Left renal cortex interstitium (tissue), 4 donors: ENCODE results near the gene FSD1. TPM values are rescaled to one million over a fixed set of nuclear protein-coding genes. Genes with fewer than 3 reads are reported as not detected.
"Not testable (repeated sequence)": the region's sequence is repeated elsewhere in the genome, so short reads cannot be mapped to it uniquely, and the experiment has no call there.

Source experiments
- DNase-seq, 4 donors: peaks; one replicate each; pipeline ENCODE4 v3.0.0-alpha.2; 2013; ENCODE audit warnings: low read depth in 4 of 4, low spot score in 2 of 4, missing footprints in 1 of 4
- polyA plus RNA-seq, 4 donors: library from polyadenylated mRNA; unstranded; fragments of 120-200 nt; gene quantifications; one replicate each; pipeline ENCODE4 v1.2.1, GENCODE V29; 2013; ENCODE audit not compliant: insufficient read length in 4 of 4

Gene FSD1
- 10 to 100 TPM in 1 of 4 donors, 1 to 10 TPM in 3; 3.9 to 11.4 (median 7.1) TPM for polyA plus RNA-seq

DNA sequence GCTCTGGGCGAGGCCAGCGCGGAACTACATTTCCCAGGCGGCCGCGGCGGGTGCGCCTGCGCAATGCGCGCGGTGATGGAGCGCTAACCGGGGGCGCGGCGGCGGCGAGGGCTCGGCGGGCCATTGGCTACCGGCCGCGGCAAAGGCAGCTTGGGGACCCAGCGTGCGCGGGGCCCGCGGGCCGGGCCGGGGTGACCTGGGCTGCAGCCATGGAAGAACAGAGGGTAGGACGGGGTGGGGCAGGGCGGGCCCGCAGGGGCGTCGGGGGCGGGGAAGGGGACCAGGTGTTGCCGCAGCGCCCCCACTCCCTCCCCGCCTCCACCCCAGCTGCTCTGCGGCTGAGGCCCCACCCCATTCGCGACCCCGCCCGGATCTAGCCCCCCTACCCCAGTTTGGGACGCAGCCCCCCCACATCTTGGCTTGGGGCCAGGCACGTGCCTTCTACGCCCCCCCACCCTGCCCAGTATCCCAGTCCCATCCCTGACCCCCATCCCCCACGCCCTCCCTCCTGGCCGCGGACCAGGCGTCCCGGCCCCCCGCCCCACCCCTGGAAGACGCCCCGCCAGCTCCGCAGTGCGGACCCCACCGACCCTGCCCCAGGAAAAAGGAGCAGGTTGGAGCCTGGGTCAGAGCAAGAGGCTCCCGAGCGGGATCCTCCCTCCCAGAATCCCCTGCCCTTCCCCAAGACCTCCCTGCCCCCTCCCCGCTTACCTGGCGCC is at the start of gene FSD1:
FSD1 (plus strand) TSS at position 61 of the 719 bp plus-strand sequence; CDS start at position 210, 149 bp downstream.
- DNase-seq = no peak

DNA sequence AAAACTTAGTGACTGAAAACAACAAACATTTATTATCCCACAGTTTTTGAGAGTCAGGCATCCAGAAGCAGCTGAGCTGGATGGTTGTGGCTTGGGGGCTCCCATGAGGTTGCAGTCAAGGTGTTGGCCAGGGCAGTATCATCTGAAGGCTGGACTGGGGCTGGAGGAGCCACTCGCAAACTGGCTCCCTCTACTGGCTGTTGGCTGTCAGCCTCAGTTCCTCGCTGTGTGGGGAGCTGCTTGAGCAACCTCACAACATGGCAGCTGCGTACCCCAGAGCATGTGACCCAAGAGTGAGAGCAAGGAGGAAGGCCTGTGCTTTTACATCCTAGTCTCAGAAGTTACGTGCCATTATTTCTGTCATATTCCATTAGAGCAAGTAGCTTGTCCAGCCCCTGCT is 47.8 kb upstream of the FSD1 start:
- DNase-seq = no peak

DNA sequence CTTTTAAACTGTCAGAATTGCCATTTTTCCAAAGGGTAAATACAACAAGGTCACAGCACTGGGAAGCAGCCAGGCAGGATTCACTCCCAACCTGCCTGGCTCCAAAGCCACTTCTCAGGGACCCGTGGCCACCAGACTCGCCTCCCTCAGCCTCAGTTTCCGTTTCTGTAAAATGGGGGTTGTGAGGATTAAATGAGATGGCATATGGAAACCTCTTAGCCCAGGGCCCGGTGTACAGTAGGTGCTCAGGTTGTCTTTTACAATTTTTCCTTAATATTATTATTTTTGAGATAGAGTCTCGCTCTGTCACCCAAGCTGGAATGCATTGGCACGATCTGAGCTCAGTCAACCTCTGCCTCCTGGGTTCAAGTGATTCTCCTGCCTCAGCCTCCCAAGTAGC is 47.4 kb upstream of the FSD1 start:
- DNase-seq = no peak

DNA sequence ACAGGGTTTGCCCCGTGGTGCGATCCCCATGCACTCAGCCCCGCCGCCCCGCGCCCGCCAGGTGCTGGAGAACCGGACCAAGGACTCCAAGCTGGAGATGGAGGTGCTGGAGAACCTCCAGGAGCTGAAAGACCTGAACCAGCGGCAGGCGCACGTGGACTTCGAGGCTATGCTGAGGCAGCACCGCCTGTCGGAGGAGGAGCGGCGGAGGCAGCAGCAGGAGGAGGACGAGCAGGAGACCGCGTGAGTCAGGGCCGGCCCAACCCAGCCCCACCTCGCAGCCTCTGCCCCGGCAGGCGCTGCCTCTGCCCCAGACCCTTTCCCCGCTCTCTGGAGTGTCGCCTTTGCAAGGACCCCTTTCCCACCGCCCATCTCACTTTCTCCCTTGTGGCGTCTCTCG is 46.2 kb upstream of the FSD1 start:
- DNase-seq = no peak

DNA sequence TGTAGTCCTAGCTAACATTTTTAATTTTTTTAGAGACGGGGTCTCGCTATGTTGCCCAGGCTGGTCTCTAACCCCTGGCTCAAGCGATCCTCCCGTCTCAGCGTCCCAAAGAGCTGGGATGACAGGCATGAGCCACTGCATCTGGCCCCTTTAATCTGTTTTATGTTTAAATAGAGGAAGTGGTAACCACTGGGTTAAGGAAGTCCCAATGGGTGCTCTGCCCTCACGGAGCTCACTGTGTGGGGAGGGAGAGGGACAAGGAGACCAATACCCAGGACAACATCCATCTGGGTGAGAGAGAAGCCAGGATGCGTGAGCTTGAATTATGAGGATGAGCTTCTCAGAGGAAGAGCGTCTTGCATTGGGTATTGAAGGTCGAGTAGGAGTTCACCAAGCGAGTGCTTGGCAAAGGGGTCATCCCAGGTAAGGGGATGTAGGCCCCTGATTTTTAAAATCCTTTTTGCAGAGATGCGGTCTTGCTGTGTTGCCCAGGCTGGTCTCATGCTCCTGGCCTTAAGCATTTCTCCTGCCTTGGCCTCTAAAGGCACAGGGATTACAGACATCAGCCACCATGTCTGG is 43.7 kb upstream of the FSD1 start:
- DNase-seq = no peak

DNA sequence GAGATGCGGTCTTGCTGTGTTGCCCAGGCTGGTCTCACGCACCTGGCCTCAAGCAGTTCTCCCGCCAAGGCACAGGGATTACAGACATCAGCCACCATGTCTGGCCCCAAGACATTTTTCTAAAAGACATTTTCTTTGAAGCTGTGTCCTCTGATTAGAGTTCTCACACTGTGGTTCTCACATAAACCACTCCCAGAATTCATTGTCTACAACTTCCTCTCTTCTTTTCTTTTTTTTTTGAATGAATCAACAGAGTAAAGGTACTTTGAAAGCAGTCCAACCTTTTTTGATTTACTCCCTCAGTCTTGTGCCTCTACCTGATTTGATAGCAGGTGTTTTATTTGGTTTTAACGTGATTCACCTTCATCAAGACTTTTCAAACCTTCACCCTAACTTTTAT is 39.6 kb upstream of the FSD1 start:
- DNase-seq = no peak

DNA sequence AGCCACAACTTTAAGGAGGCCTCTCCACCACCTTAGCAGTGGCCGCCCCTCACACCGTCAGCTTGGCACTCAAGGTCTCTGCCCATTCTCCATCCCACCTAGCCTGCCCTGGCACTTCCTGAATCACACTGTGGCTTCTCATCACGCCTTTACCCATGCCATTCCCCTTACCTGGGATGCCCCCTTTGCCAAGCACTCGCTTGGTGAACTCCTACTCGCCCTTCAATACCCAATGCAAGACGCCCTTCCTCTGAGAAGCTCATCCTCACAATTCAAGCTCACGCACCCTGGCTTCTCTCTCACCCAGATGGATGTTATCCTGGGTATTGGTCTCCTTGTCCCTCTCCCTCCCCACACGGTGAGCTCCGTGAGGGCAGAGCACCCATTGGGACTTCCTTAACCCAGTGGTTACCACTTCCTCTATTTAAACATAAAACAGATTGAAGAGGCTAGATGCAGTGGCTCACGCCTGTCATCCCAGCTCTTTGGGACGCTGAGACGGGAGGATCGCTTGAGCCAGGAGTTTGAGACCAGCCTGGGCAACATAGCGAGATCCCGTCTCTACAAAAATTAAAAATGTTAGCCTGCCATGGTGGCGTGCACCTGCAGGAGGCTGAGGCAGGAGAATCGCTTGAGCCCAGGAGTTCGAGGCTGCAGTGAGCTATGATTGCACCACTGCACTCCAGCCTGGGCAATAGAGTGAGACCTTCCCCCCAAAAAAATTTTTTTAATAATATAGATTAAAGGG is 38.0 kb upstream of the FSD1 start:
- DNase-seq = no peak

DNA sequence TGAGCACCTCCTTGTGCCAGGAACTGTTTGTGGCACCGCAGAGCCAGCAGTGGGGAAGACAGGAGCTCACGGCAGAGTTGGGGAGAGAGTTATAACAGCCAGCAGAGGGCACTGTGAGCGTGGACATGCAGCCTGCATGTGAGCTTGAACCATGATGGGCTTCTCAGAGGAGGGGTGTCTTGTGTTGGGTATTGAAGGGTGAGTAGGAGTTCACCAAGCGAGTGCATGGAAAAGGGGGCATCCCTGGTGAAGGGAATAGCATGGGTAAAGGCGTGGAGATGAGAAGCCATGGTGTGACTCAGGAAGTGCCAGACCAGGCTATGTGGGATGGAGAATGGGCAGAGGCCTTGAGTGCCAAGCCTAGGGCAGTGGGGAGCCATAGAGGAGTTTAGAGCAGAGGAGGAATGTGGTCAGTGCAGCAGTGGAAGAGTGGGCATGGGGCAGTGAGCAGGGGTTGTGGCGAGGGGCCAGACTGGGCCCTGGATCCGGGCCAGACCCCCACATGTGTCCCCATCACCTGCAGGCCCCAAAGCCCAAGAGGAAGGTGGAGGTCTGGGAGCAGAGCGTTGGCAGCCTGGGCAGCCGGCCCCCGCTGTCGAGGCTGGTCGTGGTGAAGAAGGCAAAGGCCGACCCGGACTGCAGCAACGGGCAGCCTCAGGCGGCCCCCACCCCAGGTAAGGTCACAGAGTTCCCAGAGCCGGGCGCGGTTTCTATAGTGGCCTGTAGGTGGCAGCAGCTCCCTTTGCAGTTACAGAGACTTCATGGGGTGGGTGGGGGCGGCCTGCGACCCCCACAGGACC is 37.1 kb upstream of the FSD1 start:
- DNase-seq = no peak

DNA sequence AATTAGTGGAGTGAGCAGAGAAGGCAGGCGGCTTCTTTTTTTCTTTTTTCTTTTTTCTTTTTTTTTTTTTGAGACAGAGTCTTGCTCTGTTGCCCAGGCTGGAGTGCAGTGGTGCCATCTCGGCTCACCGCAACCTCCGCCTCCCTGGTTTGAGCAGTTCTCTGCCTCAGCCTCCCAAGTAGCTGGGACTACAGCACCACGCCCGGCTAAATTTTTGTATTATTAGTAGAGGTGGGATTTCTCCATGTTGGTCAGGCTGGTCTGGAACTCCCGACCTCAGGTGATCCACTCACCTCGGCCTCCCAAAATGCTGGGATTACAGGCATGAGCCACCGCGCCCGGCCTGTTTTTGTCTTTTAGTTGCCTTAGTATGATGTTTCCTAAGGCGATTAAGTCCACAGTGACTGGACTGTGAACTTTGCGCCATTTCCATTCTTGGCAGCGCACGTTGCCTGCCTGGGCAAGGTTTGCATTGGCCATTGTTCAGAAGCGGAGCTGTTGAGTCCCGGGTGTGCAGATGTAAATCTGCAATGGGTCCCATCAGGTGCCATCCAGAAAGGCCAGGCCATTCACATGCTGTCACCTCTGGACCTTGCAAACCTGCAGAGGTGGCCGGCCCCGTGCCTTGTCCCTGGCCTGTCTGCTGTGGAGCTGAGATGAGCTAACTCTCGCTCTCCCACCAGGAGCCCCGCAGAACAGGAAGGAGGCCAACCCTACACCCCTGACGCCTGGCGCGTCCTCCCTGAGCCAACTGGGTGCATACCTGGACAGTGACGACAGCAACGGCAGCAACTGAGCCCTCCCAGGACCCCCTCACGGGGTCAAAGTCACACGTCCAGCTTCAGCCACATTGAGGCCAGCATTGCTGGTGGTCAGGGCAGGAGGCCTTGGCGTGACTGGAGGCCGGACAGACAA is 36.2 kb upstream of the FSD1 start:
- no peak for DNase-seq

DNA sequence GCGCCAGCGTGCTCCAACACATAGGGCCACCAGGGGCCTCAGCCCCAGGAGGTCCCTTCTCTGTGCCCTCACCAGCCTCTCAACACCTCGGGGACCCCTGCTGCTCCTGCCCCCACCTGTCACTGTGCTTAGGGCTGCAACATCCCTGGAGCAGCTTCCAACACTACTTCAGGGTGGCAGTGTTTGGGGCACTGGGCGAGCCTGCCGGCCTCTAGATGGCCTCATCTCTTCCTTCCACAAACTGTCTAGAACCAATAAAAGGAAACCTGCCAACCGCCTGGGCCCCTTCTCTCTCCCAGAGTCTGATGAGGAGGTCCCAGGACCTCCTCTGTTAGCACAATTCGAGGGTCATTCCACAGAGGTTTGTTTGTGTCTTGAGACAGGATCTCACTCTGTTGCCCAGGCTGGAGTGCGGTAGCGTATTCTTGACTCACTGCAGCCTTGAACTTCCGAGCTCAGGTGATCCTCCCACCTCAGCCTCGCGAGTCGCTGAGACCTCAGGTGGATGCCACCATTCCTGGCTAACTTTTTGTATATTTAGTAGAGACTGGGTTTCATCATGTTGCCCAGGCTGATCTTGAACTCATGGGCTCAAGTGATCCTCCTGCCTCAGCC is 35.5 kb upstream of the FSD1 start:
- no peak for DNase-seq

DNA sequence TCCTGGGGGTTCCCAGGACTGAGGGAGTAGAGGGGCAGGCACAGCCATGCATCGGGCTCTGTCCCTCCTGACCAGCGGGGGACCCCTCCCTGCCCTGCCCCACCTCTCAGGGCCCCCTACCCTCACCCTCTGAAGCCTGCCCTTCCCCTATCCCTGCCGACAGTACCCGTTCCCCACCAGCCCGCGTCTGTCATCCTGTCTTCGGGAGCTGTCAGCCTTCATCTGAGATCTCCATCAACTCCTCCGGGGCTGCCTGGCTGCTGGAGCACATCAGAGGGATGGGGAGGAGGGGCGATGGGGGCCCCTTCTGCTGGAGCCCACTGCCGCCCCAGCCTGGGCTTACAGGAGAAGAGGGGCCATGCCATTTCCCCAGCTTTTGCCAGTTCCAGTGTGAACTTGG is 31.5 kb upstream of the FSD1 start:
- no peak for DNase-seq

DNA sequence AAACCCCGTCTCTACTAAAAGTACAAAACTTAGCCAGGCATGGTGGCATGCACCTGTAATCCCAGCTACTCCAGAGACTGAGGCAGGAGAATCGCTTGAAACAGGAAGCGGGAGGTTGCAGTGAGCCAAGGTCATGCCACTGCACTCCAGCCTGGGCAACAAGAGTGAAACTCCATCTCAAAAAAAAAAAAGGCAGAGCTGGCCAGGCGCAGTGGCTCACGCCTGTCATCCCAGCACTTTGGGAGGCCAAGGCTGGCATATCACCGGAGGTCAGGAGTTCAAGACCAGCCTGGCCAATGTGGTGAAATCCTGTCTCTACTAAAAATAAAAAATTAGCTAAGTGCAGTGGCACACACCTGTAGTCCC is 30.1 kb upstream of the FSD1 start:
- DNase-seq = not testable (repeated sequence)

DNA sequence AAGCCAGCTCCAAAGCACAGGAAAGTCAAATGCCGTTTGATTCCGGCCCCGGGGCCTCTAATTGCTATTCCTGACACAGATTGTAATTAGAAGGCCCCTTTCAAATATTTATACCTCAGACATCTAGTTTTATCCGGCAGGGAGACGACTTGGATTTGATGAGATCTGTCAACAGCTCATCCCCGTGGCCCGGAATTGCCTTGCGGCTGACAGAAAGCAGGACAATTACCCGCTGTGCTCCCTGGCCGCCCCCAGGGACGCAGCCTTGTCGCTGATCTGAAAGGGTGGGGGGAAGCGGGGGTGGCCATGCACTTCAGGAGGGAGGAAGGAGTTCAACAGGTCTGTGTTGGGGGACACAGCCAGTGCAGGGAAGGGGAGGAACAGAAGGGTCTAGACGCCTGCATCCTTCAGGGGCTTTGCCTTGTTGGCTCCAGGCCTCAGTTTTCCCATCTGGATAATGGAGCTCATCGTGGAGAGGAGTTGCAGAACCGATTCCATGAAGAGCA is 27.2 kb upstream of the FSD1 start:
- no peak for DNase-seq

DNA sequence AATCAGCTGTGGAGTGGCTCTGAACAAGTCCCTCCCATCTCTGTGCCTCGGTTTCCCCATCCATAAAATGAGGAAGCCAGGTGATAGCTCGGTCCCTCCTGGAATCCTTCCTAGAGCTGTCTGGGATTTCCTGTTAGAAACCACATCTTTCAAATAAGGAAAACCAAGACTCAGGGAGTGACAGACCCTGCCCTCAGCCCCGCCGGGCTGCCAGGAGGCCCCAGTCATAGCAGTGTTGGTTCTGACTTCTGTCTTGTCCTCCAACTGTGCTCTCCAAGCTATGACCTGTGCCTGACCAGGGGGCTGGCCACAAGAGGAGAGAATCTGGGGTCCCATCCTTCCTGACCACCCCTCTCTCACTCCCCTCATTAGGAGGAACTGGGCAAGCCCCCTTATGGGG is 26.4 kb upstream of the FSD1 start:
- DNase-seq = no peak

DNA sequence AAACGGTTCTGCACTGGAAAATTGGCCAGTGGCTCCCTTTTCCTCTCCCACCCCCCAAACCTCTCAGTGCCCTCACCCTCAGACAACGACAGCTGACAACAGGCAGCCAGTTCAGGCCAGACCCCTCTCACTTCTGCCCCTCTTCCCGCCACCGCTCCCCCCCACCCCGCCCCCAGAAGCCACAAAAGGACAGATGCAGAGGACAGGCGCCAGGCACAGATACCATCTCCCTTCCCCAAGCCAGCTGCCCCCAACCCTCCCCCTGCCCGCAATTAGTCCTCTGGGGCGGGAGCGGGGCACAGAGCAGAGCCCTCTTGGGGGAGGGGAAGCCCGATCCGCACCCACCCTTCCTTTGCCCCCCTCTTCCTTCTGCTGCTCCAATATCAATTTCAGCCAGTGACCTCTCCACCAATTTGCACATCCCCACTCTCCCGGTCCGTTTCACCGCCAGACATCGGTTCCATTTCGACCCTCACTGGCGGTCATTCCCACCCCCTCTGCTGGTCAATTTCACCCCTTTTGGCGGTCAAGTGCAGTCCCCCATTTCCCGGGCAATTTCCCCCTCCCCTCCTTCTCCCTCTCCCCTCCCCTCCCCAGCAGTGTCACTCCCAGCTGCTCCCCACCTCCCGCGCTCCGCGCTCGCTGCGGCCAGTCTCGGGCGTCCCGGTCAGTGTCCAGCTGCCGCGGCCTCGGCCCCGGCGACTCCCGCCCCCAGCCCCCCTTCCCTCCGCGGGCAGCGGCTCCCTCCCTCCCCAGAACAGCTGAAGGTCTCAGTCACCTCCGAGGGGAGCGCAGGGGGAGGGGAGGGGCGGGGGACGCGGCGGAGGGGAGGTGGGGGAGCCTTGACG is 25.8 kb upstream of the FSD1 start, which contains the start of gene SHD:
SHD (plus strand) TSS at position 848 of the 848 bp plus-strand sequence. CDS start 798 bp downstream, outside the sequence.
- no peak for DNase-seq

DNA sequence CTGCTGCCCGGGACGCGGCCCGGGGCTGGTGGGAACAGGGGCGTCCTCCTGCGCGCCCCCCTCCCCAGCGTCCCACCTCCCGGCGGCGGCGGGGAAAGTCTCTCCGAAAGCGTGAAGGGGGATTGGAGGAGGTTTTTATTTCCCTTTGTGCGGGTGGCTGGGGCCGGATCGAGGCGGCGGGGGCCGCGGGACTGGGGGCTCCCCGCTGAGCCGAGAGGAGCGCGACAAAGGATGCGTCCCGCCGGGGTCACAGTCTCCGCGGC is 25.2 kb upstream of the FSD1 start:
- no peak for DNase-seq

DNA sequence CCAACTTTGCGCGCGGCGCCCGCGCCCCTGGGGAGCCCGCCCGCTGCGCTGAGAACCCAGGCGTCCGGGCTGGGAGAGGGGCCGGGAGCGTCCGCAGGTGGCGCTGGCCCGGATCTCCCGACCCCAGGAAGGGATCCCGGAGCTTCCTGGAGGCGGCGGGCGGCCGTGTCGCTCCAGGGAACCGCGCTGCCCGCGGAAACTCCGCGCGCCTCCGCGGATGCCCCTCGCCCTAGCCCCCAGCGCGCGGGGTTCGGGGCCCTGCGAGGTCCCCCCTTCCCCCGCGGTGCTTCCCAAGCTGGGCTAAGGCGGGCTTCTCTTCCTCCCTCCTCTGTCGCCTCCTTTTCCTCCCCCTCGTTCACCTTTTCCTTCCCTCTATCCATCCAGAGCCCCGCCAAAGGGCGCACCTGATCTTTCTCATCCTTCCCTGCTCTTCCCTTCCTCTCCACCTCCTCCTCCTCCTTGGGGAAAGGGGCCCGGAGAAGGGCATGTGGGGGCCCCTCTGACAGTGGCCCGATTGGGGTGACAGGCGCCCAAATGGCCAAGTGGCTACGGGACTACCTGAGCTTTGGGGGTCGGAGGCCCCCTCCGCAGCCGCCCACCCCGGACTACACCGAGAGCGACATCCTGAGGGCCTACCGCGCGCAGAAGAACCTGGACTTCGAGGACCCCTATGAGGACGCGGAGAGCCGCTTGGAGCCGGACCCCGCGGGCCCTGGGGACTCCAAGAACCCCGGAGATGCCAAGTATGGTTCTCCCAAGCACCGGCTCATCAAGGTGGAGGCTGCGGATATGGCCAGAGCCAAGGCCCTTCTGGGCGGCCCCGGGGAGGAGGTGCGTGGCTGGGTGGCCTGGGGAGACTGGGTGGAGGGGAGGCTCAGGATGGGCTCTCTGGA is 24.6 kb upstream of the FSD1 start:
- DNase-seq = no peak
